ENCODE measurements around the gene SERAC1. TPM values are rescaled to one million over a fixed set of nuclear protein-coding genes. Genes with fewer than 3 reads are reported as not detected.

The SERAC1 gene
- total RNA-seq, 2 experiments from 2014 or later, result 1.4 to 2.5 TPM

DNA sequence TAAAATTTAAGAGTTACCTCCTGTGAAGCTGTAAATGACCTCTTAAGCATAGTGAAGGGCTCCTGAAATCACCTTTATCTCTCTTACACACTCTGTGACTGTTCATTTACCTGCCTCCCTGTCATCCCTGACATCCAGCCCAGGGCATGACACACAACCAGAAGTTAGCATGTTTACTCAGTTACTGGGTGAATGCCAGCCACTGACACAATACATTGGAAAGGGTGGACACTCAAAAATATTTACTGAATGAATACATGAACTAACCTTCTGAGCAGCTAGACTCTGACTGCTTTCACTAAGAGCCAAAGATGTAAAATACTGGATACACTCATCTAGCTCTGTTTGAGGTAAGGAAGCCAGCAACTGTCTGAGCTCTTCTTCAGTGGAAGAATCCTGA lies 25.3 kb downstream of the SERAC1 start:
- H3K27ac ChIP-seq (ENCODE audit: low read depth in 1 of 2, low read length in 2 of 2), result no peak overlapping the region
- ChIA-PET POLR2A (interaction anchor here (0.6 kb wide), 1 partner anchor 427 kb away, joined by 3 read pairs; no protein-coding TSS in a partner anchor), CTCF (no interaction called here)
- H3K4me1 ChIP-seq (ENCODE audit: insufficient read depth, low read length), result no peaks in the 10 kb centered on the region
- no peaks in the 10 kb centered on the region for H3K9me3 ChIP-seq (ENCODE audit: control insufficient read depth in 1 of 2, insufficient read depth in 1 of 2, low read length in 2 of 2)
- no peak overlapping the region for H3K4me3 ChIP-seq (ENCODE audit: low read length)
- no peak for ATAC-seq (ENCODE audit: poor library complexity)
- H3K4me1 Mint-ChIP-seq (ENCODE audit: low read depth), result no peaks in the 10 kb centered on the region
- H3K27me3 Mint-ChIP-seq, result no peaks in the 10 kb centered on the region
- TF ChIP-seq, protein P1, sequence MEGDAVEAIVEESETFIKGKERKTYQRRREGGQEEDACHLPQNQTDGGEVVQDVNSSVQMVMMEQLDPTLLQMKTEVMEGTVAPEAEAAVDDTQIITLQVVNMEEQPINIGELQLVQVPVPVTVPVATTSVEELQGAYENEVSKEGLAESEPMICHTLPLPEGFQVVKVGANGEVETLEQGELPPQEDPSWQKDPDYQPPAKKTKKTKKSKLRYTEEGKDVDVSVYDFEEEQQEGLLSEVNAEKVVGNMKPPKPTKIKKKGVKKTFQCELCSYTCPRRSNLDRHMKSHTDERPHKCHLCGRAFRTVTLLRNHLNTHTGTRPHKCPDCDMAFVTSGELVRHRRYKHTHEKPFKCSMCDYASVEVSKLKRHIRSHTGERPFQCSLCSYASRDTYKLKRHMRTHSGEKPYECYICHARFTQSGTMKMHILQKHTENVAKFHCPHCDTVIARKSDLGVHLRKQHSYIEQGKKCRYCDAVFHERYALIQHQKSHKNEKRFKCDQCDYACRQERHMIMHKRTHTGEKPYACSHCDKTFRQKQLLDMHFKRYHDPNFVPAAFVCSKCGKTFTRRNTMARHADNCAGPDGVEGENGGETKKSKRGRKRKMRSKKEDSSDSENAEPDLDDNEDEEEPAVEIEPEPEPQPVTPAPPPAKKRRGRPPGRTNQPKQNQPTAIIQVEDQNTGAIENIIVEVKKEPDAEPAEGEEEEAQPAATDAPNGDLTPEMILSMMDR (IDR thresholded peaks at IDR 0.05), result no peak
- peaks cover 12% of the 10 kb centered on the region for H3K36me3 ChIP-seq (ENCODE audit: insufficient read depth, low read length)
- no peak for DNase-seq
- intact Hi-C loops (cut with DNase I, micrococcal nuclease), result no loop called here
- H3K27ac Mint-ChIP-seq, result no peak overlapping the region
- no peaks in the 10 kb centered on the region for H3K9me3 Mint-ChIP-seq
- H3K27me3 ChIP-seq (ENCODE audit: control insufficient read depth in 1 of 2, insufficient read depth in 2 of 2, low read length in 2 of 2), result no peaks in the 10 kb centered on the region
- no peak overlapping the region for H3K4me3 Mint-ChIP-seq
- H3K36me3 Mint-ChIP-seq (ENCODE audit: low read depth), result peaks cover 42% of the 10 kb centered on the region

DNA sequence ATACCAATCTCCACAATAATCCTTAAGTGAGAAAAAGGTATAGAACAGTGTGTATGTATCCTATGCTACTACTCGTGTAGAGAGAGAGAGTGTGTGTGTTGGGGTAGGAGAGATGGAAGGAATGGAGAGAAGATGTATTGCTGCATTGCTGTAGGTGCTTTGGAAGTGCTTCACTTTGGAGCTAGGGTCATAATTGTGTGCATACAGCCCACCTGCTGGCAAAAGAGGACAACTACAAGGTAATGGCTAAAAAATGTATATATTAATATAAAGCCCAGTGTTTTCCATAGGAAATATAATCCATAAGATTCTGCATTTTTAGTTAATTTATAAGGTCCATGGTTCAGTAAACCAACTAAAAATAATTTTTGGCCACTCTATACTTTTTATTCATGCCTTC lies 36.1 kb downstream of the SERAC1 start:
- peak in 4 of 14 experiments; percentile 15 to 34 (median 22) for DNase-seq
- no peak overlapping the region for H3K27ac Mint-ChIP-seq
- no peaks in the 10 kb centered on the region for H3K4me1 ChIP-seq (ENCODE audit: insufficient read depth, low read length)
- no peaks in the 10 kb centered on the region for H3K9me3 Mint-ChIP-seq
- H3K4me1 Mint-ChIP-seq (ENCODE audit: low read depth), result no peaks in the 10 kb centered on the region
- no peaks in the 10 kb centered on the region for H3K9me3 ChIP-seq (ENCODE audit: control insufficient read depth in 1 of 2, insufficient read depth in 1 of 2, low read length in 2 of 2)
- no peak overlapping the region for H3K4me3 Mint-ChIP-seq
- H3K27me3 ChIP-seq (ENCODE audit: control insufficient read depth in 1 of 2, insufficient read depth in 2 of 2, low read length in 2 of 2), result no peaks in the 10 kb centered on the region
- H3K27ac ChIP-seq (ENCODE audit: low read depth in 1 of 2, low read length in 2 of 2), result no peak overlapping the region
- TF ChIP-seq, protein P1 (IDR thresholded peaks at IDR 0.05), result peak; percentile 46
- intact Hi-C loops (cut with DNase I, micrococcal nuclease), result no loop called here
- CTCF ChIA-PET, result no interaction called here
- POLR2A ChIA-PET, result no interaction called here
- H3K4me3 ChIP-seq (ENCODE audit: low read length), result no peak overlapping the region
- ATAC-seq (ENCODE audit: poor library complexity), result peak; percentile 29
- H3K36me3 ChIP-seq (ENCODE audit: insufficient read depth, low read length), result peaks cover 4% of the 10 kb centered on the region
- H3K27me3 Mint-ChIP-seq, result no peaks in the 10 kb centered on the region
- H3K36me3 Mint-ChIP-seq (ENCODE audit: low read depth), result peaks cover 15% of the 10 kb centered on the region

DNA sequence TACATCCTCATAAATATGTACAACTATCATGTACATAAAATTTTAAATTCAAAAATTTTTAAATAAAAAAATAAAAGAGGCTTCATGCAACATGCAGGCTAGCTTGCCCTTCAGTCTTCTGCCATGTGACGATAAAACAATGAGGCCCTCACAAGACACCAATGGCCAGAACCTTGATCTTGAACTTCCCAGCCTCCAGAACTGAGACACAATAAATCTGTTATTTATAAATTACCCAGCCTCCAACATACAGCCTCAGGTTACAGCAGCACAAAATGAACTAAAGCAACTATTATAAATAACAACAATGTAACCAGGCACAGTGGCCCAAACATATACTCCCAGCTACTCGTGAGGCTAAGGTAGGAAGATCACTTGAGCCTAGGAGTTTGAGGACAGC lies 42.8 kb downstream of the SERAC1 start:
- TF ChIP-seq, protein P1 (IDR thresholded peaks at IDR 0.05), result no peak
- CTCF ChIA-PET, result no interaction called here
- H3K27ac ChIP-seq (ENCODE audit: low read depth in 1 of 2, low read length in 2 of 2), result no peak overlapping the region
- POLR2A ChIA-PET, result no interaction called here
- H3K9me3 Mint-ChIP-seq, result no peaks in the 10 kb centered on the region
- peaks cover 16% of the 10 kb centered on the region for H3K36me3 ChIP-seq (ENCODE audit: insufficient read depth, low read length)
- H3K36me3 Mint-ChIP-seq (ENCODE audit: low read depth), result peaks cover 34% of the 10 kb centered on the region
- no peaks in the 10 kb centered on the region for H3K27me3 ChIP-seq (ENCODE audit: control insufficient read depth in 1 of 2, insufficient read depth in 2 of 2, low read length in 2 of 2)
- H3K9me3 ChIP-seq (ENCODE audit: control insufficient read depth in 1 of 2, insufficient read depth in 1 of 2, low read length in 2 of 2), result no peaks in the 10 kb centered on the region
- no peak overlapping the region for H3K4me3 ChIP-seq (ENCODE audit: low read length)
- H3K4me3 Mint-ChIP-seq, result no peak overlapping the region
- no peaks in the 10 kb centered on the region for H3K4me1 ChIP-seq (ENCODE audit: insufficient read depth, low read length)
- ATAC-seq (ENCODE audit: poor library complexity) (no peak), DNase-seq (no peak)
- no peaks in the 10 kb centered on the region for H3K4me1 Mint-ChIP-seq (ENCODE audit: low read depth)
- H3K27me3 Mint-ChIP-seq, result no peaks in the 10 kb centered on the region
- H3K27ac Mint-ChIP-seq, result no peak overlapping the region
- intact Hi-C loops (cut with DNase I, micrococcal nuclease), result no loop called here

Data from CD4-positive, alpha-beta T cell (primary cell).